H9 (cell line): ENCODE measurements around the gene CMTM4. TPM values are rescaled to one million over a fixed set of nuclear protein-coding genes. Genes with fewer than 3 reads are reported as not detected.

Experiments
- DNase-seq: peaks from one replicate; pipeline ENCODE4 v3.0.0-alpha.2; 2017
- H2AFZ ChIP-seq: one replicate; pipeline ENCODE4 v1.6.1; 2013; ENCODE audit warnings: mild to moderate bottlenecking, low read length, control low read depth, moderate library complexity
- H2AK5ac ChIP-seq: 2 replicates; pipeline ENCODE4 v1.6.1; 2013; ENCODE audit warnings: low read length, control low read depth, mixed read lengths; ENCODE audit not compliant: insufficient read length
- H2BK120ac ChIP-seq: one replicate; pipeline ENCODE4 v1.6.1; 2013; ENCODE audit warnings: low read depth, mild to moderate bottlenecking, low read length, control low read depth, inconsistent platforms; ENCODE audit not compliant: poor library complexity, severe bottlenecking
- H2BK12ac ChIP-seq: 2 replicates; pipeline ENCODE4 v1.6.1; 2013; ENCODE audit warnings: low read length, control low read depth, mixed read lengths, low read depth; ENCODE audit not compliant: insufficient read length
- H2BK15ac ChIP-seq: 2 replicates; pipeline ENCODE4 v1.6.1; 2013; ENCODE audit warnings: low read depth, low read length, control low read depth
- H2BK20ac ChIP-seq: one replicate; pipeline ENCODE4 v1.6.1; 2013; ENCODE audit warnings: low read depth, mild to moderate bottlenecking, low read length, control low read depth, inconsistent platforms; ENCODE audit not compliant: poor library complexity, severe bottlenecking
- H2BK5ac ChIP-seq: 2 replicates; pipeline ENCODE4 v1.6.1; 2013; ENCODE audit warnings: low read length, control low read depth, mixed read lengths; ENCODE audit not compliant: insufficient read length
- H3K14ac ChIP-seq: 2 replicates; pipeline ENCODE4 v1.6.1; 2013; ENCODE audit warnings: low read length, control low read depth; ENCODE audit not compliant: insufficient read depth
- H3K18ac ChIP-seq: 2 replicates; pipeline ENCODE4 v1.6.1; 2013; ENCODE audit warnings: low read depth, mild to moderate bottlenecking, mixed read lengths, low read length, control low read depth; ENCODE audit not compliant: insufficient read length
- H3K23ac ChIP-seq: 2 replicates; pipeline ENCODE4 v1.6.1; 2013; ENCODE audit warnings: low read length, control low read depth, mixed read lengths, low read depth; ENCODE audit not compliant: insufficient read length
- H3K23me2 ChIP-seq: 2 replicates; pipeline ENCODE4 v1.6.1; 2013; ENCODE audit warnings: low read depth, mild to moderate bottlenecking, mixed read lengths, low read length, control low read depth; ENCODE audit not compliant: insufficient read length, poor library complexity, severe bottlenecking
- H3K27ac ChIP-seq: 2 replicates; pipeline ENCODE4 v1.5.1; 2013; ENCODE audit warnings: low read length, control low read depth, mixed read lengths, low read depth; ENCODE audit not compliant: insufficient read length
- H3K27me3 ChIP-seq: 2 replicates; pipeline ENCODE4 v1.6.1; 2013; ENCODE audit warnings: low read length, control low read depth, inconsistent platforms; ENCODE audit not compliant: insufficient read depth
- H3K4ac ChIP-seq: 2 replicates; pipeline ENCODE4 v1.6.1; 2013; ENCODE audit warnings: low read depth, mild to moderate bottlenecking, control low read depth, inconsistent platforms, low read length, moderate library complexity
- H3K4me1 ChIP-seq: 2 replicates; pipeline ENCODE4 v1.6.1; 2013; ENCODE audit warnings: low read length, control low read depth, inconsistent platforms; ENCODE audit not compliant: insufficient read depth
- H3K4me2 ChIP-seq: 2 replicates; pipeline ENCODE4 v1.6.1; 2013; ENCODE audit warnings: low read length, control low read depth, mixed read lengths; ENCODE audit not compliant: insufficient read length, insufficient read depth
- H3K56ac ChIP-seq: 2 replicates; pipeline ENCODE4 v1.6.1; 2013; ENCODE audit warnings: low read depth, mild to moderate bottlenecking, mixed read lengths, low read length, control low read depth; ENCODE audit not compliant: insufficient read length
- H3K79me1 ChIP-seq: 2 replicates; pipeline ENCODE4 v1.6.1; 2013; ENCODE audit warnings: low read depth, mild to moderate bottlenecking, moderate library complexity, low read length, control low read depth, inconsistent platforms; ENCODE audit not compliant: insufficient read depth, poor library complexity, severe bottlenecking
- H3K79me2 ChIP-seq: 2 replicates; pipeline ENCODE4 v1.6.1; 2013; ENCODE audit warnings: low read length, control low read depth, inconsistent platforms; ENCODE audit not compliant: insufficient read depth
- H3K9ac ChIP-seq: 2 replicates; pipeline ENCODE4 v1.6.1; 2013; ENCODE audit warnings: low read length, control low read depth, mixed read lengths; ENCODE audit not compliant: insufficient read length; ENCODE audit errors: extremely low read depth
- H3K9me3 ChIP-seq: one replicate; pipeline ENCODE4 v1.6.1; 2013; ENCODE audit warnings: low read depth, low read length, inconsistent platforms; ENCODE audit not compliant: control insufficient read depth
- H3T11ph ChIP-seq: one replicate; pipeline ENCODE4 v1.6.1; 2013; ENCODE audit warnings: mild to moderate bottlenecking, low read length, control low read depth, inconsistent platforms
- H4K20me1 ChIP-seq: one replicate; pipeline ENCODE4 v1.6.1; 2013; ENCODE audit not compliant: control insufficient read depth, insufficient read length, insufficient read depth
- H4K5ac ChIP-seq: 2 replicates; pipeline ENCODE4 v1.6.1; 2013; ENCODE audit warnings: low read depth, mild to moderate bottlenecking, mixed read lengths, low read length, control low read depth; ENCODE audit not compliant: insufficient read length
- H4K8ac ChIP-seq: replicated peaks from 2 replicates; pipeline ENCODE4 v1.6.1; 2013; ENCODE audit warnings: low read length, control low read depth, mixed read lengths, low read depth; ENCODE audit not compliant: insufficient read length
- H4K91ac ChIP-seq: 2 replicates; pipeline ENCODE4 v1.6.1; 2013; ENCODE audit warnings: low read depth, mild to moderate bottlenecking, moderate library complexity, mixed read lengths, low read length, control low read depth; ENCODE audit not compliant: insufficient read length
- H3K27ac Mint-ChIP-seq, 3 experiments: 2 replicates in 2 of 3; 3 replicates in 1 of 3; pipeline ENCODE4 v1.8.0; 2020 to 2021; ENCODE audit warnings: mixed read lengths in 3 of 3, mild to moderate bottlenecking in 1 of 3, moderate library complexity in 1 of 3
- H3K27me3 Mint-ChIP-seq: 2 replicates; pipeline ENCODE4 v1.8.0; 2021; ENCODE audit warnings: low read depth, mild to moderate bottlenecking, moderate library complexity, mixed read lengths
- H3K36me3 Mint-ChIP-seq, 3 experiments: 2 replicates in 2 of 3; 3 replicates in 1 of 3; pipeline ENCODE4 v1.8.0; 2020 to 2021; ENCODE audit warnings: low read depth in 3 of 3, mixed read lengths in 3 of 3; ENCODE audit not compliant: insufficient read depth in 1 of 3
- H3K4me1 Mint-ChIP-seq, 2 experiments: 2 replicates each; pipeline ENCODE4 v1.8.0; 2020; ENCODE audit warnings: mixed read lengths in 2 of 2
- H3K4me3 Mint-ChIP-seq, 2 experiments: 2 replicates in 1 of 2; 3 replicates in 1 of 2; pipeline ENCODE4 v1.8.0; 2020 to 2021; ENCODE audit warnings: mild to moderate bottlenecking in 2 of 2, mixed read lengths in 2 of 2, moderate library complexity in 1 of 2
- H3K9me3 Mint-ChIP-seq, 2 experiments: 2 replicates in 1 of 2; 3 replicates in 1 of 2; pipeline ENCODE4 v1.8.0; 2020; ENCODE audit warnings: mild to moderate bottlenecking in 2 of 2, mixed read lengths in 2 of 2, moderate library complexity in 1 of 2
- CTCF ChIP-seq: fragments of 200-600 bp; sonication (generic); conservative IDR thresholded peaks from 3 replicates; pipeline ENCODE4 v1.8.0; 2021; ENCODE audit warnings: antibody characterized with exemption, mild to moderate bottlenecking
- WGBS: extraction: QIAGEN DNeasy Blood & Tissue Kit; methylation state at CpG from one replicate; pipeline ENCODE4 v1.1.7; 2013; ENCODE audit warnings: missing lambda C conversion rate, low lambda C conversion rate, mixed read lengths; ENCODE audit not compliant: insufficient read length; ENCODE audit errors: extremely low coverage; 5-methylcytosine and 5-hydroxymethylcytosine counted together
- total RNA-seq: library from RNA; stranded (reverse); gene quantifications from 2 replicates; pipeline ENCODE4 v1.2.1, GENCODE V29; 2021

Gene CMTM4
- total RNA-seq, 1 experiment from 2014 or later: 40.5 TPM

GRCh38 chr16:66592814-66593213 is 103.7 kb downstream of the CMTM4 start:
- Histone ChIP-seq H3K79me2 (no peaks in the 10 kb centered on the region), H3K4me1 (no peaks in the 10 kb centered on the region), H2BK120ac (no peak overlapping the region), H2AFZ (no peak overlapping the region), H3T11ph (no peak overlapping the region), H3K23ac (no peak overlapping the region), H4K91ac (no peak overlapping the region), H3K27ac (no peak overlapping the region), H3K9ac (no peak overlapping the region), H2BK5ac (no peak overlapping the region), H3K18ac (no peak overlapping the region), H3K14ac (no peak overlapping the region), H2AK5ac (no peak overlapping the region), H2BK15ac (no peak overlapping the region), H3K9me3 (no peaks in the 10 kb centered on the region), H3K23me2 (no peaks in the 10 kb centered on the region), H3K4me2 (no peak overlapping the region), H2BK20ac (no peak overlapping the region), H4K8ac (no peak overlapping the region), H3K56ac (no peak overlapping the region), H4K20me1 (no peaks in the 10 kb centered on the region), H2BK12ac (no peak overlapping the region), H3K27me3 (no peaks in the 10 kb centered on the region), H3K79me1 (no peaks in the 10 kb centered on the region), H4K5ac (no peak overlapping the region), H3K4ac (no peak overlapping the region)
- no peaks in the 10 kb centered on the region for H3K9me3 Mint-ChIP-seq
- peaks cover 6 to 16% of the 10 kb centered on the region in 2 experiments for H3K4me1 Mint-ChIP-seq
- no peak for TF ChIP-seq CTCF
- no peaks in the 10 kb centered on the region; the same call in 1 of the 2 replicates for H3K27me3 Mint-ChIP-seq
- no CpG with 5 or more reads among the region's 3 CpGs for WGBS
- no peak for DNase-seq
- no peak overlapping the region for H3K27ac Mint-ChIP-seq
- no peak overlapping the region for H3K4me3 Mint-ChIP-seq
- no peaks in the 10 kb centered on the region for H3K36me3 Mint-ChIP-seq
